Cardiac muscle cell (in vitro differentiated cells and primary cell): Measurements from ENCODE around the gene PTPRF. TPM values are rescaled to one million over a fixed set of nuclear protein-coding genes. Genes with fewer than 3 reads are reported as not detected.

Source experiments
- DNase-seq, 2 donors: peaks; one replicate each; pipeline versions ENCODE4 v3.0.0 to v3.0.0-alpha.2; 2010 to 2017; ENCODE audit warnings: low read depth in 1 of 2, low spot score in 1 of 2
- H3K27ac ChIP-seq: fragments of 200-600 bp; sonication (generic); 2 replicates; pipeline ENCODE4 v1.5.1; 2016
- H3K27me3 ChIP-seq: fragments of 200-600 bp; sonication (generic); 2 replicates; pipeline ENCODE4 v1.6.0; 2016; ENCODE audit warnings: control low read depth
- H3K36me3 ChIP-seq: fragments of 200-600 bp; sonication (generic); 2 replicates; pipeline ENCODE4 v1.5.1; 2016; ENCODE audit warnings: control low read depth
- H3K4me1 ChIP-seq: fragments of 200-600 bp; sonication (generic); 2 replicates; pipeline ENCODE4 v1.8.1; 2017; ENCODE audit warnings: low read depth, mild to moderate bottlenecking, mixed run types
- H3K4me3 ChIP-seq: fragments of 200-600 bp; sonication (generic); 2 replicates; pipeline ENCODE4 v1.5.1; 2016; ENCODE audit warnings: mild to moderate bottlenecking
- H3K9me3 ChIP-seq: fragments of 200-600 bp; sonication (generic); 2 replicates; pipeline ENCODE4 v1.5.1; 2017; ENCODE audit warnings: low read depth, mild to moderate bottlenecking, control low read depth
- CTCF ChIP-seq: IDR thresholded peaks from 2 replicates; pipeline ENCODE4 v1.5.1; 2012; ENCODE audit warnings: low read depth, mild to moderate bottlenecking, low read length
- polyA plus RNA-seq: library from polyadenylated mRNA; unstranded; fragments of >200 nt; fragmentation: Nextera tagmentation; extraction: Ambion mirVana; gene quantifications from 2 replicates; pipeline ENCODE4 v1.2.1, GENCODE V29; 2016
- total RNA-seq: library from RNA; depleted of rRNA; stranded (reverse); fragments of >200 nt; gene quantifications from 2 replicates; pipeline ENCODE4 v1.2.3, GENCODE V29; 2016

Gene PTPRF
- total and polyA plus RNA-seq, 2 experiments from 2014 or later: 44.1 to 72.8 TPM

- Histone ChIP-seq H3K27me3 (no peaks in the 10 kb centered on the region), H3K36me3 (peaks cover 84% of the 10 kb centered on the region), H3K27ac (no peak overlapping the region), H3K9me3 (no peaks in the 10 kb centered on the region), H3K4me1 (no peaks in the 10 kb centered on the region), H3K4me3 (no peak overlapping the region)
- no peak for DNase-seq
- TF ChIP-seq CTCF: no peak
Observed at GRCh38 chr1:43668956-43669355, 138.3 kb downstream of the PTPRF start.

DNA sequence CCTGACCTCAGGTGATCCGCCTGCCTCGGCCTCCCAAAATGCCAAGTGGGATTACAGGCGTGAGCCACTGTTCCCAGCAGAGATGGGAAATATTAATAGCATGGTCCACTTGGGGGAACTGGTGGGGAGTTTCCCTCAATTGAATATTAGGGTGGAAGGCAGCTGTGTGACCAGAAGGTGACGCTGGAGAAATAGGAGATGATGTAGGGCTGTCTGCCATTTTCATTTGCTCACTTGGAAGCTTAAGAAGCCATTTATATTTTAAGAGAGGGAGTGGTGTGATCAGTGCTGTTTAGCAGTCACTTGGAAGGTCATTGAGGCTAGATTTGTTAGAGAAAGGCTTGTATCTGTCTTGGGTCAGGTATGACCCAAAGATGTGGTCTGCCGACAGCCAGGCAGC is 139.2 kb downstream of the PTPRF start:
- no peak for TF ChIP-seq CTCF
- H3K36me3 ChIP-seq: peaks cover 78% of the 10 kb centered on the region

DNA sequence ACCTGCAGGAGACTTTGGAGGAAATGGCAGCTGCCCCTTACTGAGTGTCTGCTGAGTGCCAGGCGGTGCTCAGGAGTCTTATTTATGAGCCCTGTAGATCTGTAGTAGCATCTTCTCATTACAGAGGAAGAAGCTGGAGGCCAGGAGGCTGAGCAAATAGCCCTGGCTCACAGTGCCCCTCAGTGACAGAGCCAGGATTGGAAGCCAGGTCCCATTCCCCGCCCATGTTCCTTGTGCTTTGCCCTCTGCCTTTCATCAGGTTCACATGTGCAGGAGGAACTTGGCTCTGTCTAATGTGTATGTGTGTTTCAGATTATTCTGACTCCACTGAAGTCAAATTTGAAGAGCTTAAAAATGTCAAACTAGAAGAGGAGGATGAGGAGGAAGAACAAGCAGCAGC is 140.5 kb downstream of the PTPRF start:
- TF ChIP-seq CTCF: no peak
- H3K27ac ChIP-seq: no peak overlapping the region
- H3K4me3 ChIP-seq: no peak overlapping the region
- H3K27me3 ChIP-seq: no peaks in the 10 kb centered on the region
- no peaks in the 10 kb centered on the region for H3K4me1 ChIP-seq
- no peaks in the 10 kb centered on the region for H3K9me3 ChIP-seq
- H3K36me3 ChIP-seq: peaks cover 71% of the 10 kb centered on the region
- DNase-seq: peak in 1 of 2 donors; percentile 20

More for the DNA sequence above, 139.2 kb downstream of the PTPRF start:
- H3K9me3 ChIP-seq: no peaks in the 10 kb centered on the region
- no peak for DNase-seq
- no peaks in the 10 kb centered on the region for H3K27me3 ChIP-seq
- no peaks in the 10 kb centered on the region for H3K4me1 ChIP-seq
- no peak overlapping the region for H3K27ac ChIP-seq
- H3K4me3 ChIP-seq: no peak overlapping the region

GRCh38 chr1:43671626-43672330 is 141.1 kb downstream of the PTPRF start:
- no peaks in the 10 kb centered on the region for H3K4me1 ChIP-seq
- DNase-seq: peak in 1 of 2 donors; percentile 89
- no peak for TF ChIP-seq CTCF
- H3K36me3 ChIP-seq: peaks cover 68% of the 10 kb centered on the region
- H3K4me3 ChIP-seq: no peak overlapping the region
- no peak overlapping the region for H3K27ac ChIP-seq
- H3K9me3 ChIP-seq: no peaks in the 10 kb centered on the region
- H3K27me3 ChIP-seq: no peaks in the 10 kb centered on the region

GRCh38 chr1:43673261-43673660 is 142.6 kb downstream of the PTPRF start:
- Histone ChIP-seq H3K4me3 (no peak overlapping the region), H3K27me3 (no peaks in the 10 kb centered on the region), H3K4me1 (no peaks in the 10 kb centered on the region), H3K9me3 (no peaks in the 10 kb centered on the region), H3K36me3 (peaks cover 59% of the 10 kb centered on the region), H3K27ac (no peak overlapping the region)
- no peak for TF ChIP-seq CTCF
- DNase-seq: no peak

Other genes with a start within 250 kb of the PTPRF start
- 0.12 TPM in 1 of 2 replicates, not detected in the other for gene C1orf210, start 245.3 kb upstream of the PTPRF start, total RNA-seq
- not detected in 2 replicates for gene C1orf210, start 245.3 kb upstream of the PTPRF start, polyA plus RNA-seq
- gene TIE1, start 229.9 kb upstream of the PTPRF start, total RNA-seq: 2.2 and 5.0 TPM in 2 replicates
- 4.3 TPM in 1 of 2 replicates, not detected in the other for gene TIE1, start 229.9 kb upstream of the PTPRF start, polyA plus RNA-seq
- gene MPL, start 193.1 kb upstream of the PTPRF start, total RNA-seq: not detected in 2 replicates
- gene MPL, start 193.1 kb upstream of the PTPRF start, polyA plus RNA-seq: 0.10 TPM in 1 of 2 replicates, not detected in the other
- 14.4 and 134 TPM in 2 replicates for gene CDC20, start 171.9 kb upstream of the PTPRF start, total RNA-seq
- 18.7 and 163 TPM in 2 replicates for gene CDC20, start 171.9 kb upstream of the PTPRF start, polyA plus RNA-seq
- 18.5 and 24.1 TPM in 2 replicates for gene ELOVL1, start 162.9 kb upstream of the PTPRF start, total RNA-seq
- gene ELOVL1, start 162.9 kb upstream of the PTPRF start, polyA plus RNA-seq: 38.6 and 50.0 TPM in 2 replicates
- gene MED8, start 141.1 kb upstream of the PTPRF start, total RNA-seq: 25.5 and 31.3 TPM in 2 replicates
- 33.3 and 38.8 TPM in 2 replicates for gene MED8, start 141.1 kb upstream of the PTPRF start, polyA plus RNA-seq
- 16.5 and 28.2 TPM in 2 replicates for gene SZT2, start 141.0 kb upstream of the PTPRF start, total RNA-seq
- gene SZT2, start 141.0 kb upstream of the PTPRF start, polyA plus RNA-seq: 10.3 and 11.5 TPM in 2 replicates
- gene HYI, start 77.0 kb upstream of the PTPRF start, total RNA-seq: 37.2 and 65.2 TPM in 2 replicates
- gene HYI, start 77.0 kb upstream of the PTPRF start, polyA plus RNA-seq: 15.5 and 35.2 TPM in 2 replicates
- 29.0 and 29.8 TPM in 2 replicates for gene KDM4A, start 119.3 kb downstream of the PTPRF start, total RNA-seq
- 21.5 and 24.6 TPM in 2 replicates for gene KDM4A, start 119.3 kb downstream of the PTPRF start, polyA plus RNA-seq
- 27.8 and 34.7 TPM in 2 replicates for gene ST3GAL3, start 176.7 kb downstream of the PTPRF start, total RNA-seq
- gene ST3GAL3, start 176.7 kb downstream of the PTPRF start, polyA plus RNA-seq: 35.6 and 35.7 TPM in 2 replicates